Suprapubic skin (tissue), 4 donors: ENCODE data around the gene MUC5B.

ENCODE experiments used
- CTCF ChIP-seq, 2 donors: fragments of 200-600 bp in 1 of 2; fragments of 450-650 bp in 1 of 2; sonication (generic) in 1 of 2; IDR thresholded peaks; one replicate each; pipeline ENCODE4 v1.5.1; 2016 to 2019; ENCODE audit warnings: antibody characterized with exemption in 2 of 2, mild to moderate bottlenecking in 1 of 2, moderate library complexity in 1 of 2
- EP300 ChIP-seq: sonication (generic); formaldehyde crosslinking; IDR thresholded peaks from one replicate; pipeline ENCODE4 v1.6.1; 2017; ENCODE audit warnings: antibody characterized with exemption
- POLR2A ChIP-seq, 2 donors: fragments of 450-650 bp; IDR thresholded peaks; one replicate each; pipeline ENCODE4 v1.6.1; 2017; ENCODE audit warnings: antibody characterized with exemption in 2 of 2, mild to moderate bottlenecking in 2 of 2, moderate library complexity in 2 of 2
- POLR2AphosphoS5 ChIP-seq, 3 donors: sonication (generic); formaldehyde crosslinking; IDR thresholded peaks; one replicate each; pipeline ENCODE4 v1.6.1; 2017; ENCODE audit warnings: antibody characterized with exemption in 3 of 3

- TF ChIP-seq CTCF (IDR thresholded peaks at IDR 0.05) (no peak), POLR2A (IDR thresholded peaks at IDR 0.05) (no peak), POLR2AphosphoS5 (IDR thresholded peaks at IDR 0.05) (no peak), EP300 (no peak)
These were observed 24.8 kb upstream of the MUC5B start for GRCh38 chr11:1197886-1198560.
